Gastroesophageal sphincter (tissue), 3 donors: ENCODE data around the gene EXOC3L1.

Experiments
- POLR2A ChIP-seq, 2 donors: fragments of 450-650 bp; IDR thresholded peaks; one replicate each; pipeline ENCODE4 v1.6.1; 2017; ENCODE audit warnings: antibody characterized with exemption in 2 of 2, mild to moderate bottlenecking in 2 of 2, moderate library complexity in 1 of 2
- POLR2AphosphoS5 ChIP-seq: sonication (generic); formaldehyde crosslinking; IDR thresholded peaks from one replicate; pipeline ENCODE4 v1.6.1; 2017; ENCODE audit warnings: antibody characterized with exemption
- TF ChIP-seq, protein P1 (sequence below), 4 experiments: fragments of 200-600 bp in 2 of 4; fragments of 450-650 bp in 2 of 4; sonication (generic) in 1 of 4; IDR thresholded peaks; one replicate each; pipeline ENCODE4 v1.5.1; 2017 to 2019; ENCODE audit warnings: antibody characterized with exemption in 4 of 4, mild to moderate bottlenecking in 2 of 4, moderate library complexity in 2 of 4

DNA sequence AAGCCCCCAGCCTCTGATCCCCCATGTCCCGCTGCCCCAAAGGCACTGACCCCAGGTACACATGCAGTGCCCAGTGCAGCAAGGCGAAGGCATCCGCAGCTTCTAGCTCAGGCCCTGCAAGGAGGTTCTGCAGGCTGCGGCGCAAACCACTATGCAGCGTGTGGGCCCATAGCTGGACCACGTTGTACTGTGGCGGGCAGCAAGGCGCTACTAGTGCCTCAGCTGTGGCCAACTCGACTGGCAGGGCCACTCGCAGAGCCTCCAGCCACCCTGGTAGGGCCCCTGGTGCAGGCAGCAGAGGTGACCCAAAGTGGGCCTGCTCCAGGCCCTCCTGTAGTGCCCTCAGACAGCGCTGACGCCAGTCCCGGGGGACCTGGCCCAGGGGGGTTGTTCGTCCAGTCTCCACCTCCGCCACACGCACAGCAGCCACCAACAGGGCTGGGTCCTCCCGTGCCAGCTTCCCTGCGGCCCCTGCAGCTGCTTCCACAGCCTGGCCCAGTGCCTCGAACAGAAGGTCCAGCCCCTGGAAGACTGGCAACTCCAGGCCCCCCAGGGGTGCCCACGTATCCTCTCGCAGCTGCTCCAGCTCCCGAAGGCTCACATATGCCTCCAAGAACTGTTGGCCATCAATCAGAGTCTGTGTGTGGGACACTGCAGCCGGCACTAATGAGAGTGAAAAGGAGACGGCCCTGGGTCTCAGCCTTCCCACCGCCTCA is 2.6 kb downstream of the EXOC3L1 start:
- TF ChIP-seq, protein P1, sequence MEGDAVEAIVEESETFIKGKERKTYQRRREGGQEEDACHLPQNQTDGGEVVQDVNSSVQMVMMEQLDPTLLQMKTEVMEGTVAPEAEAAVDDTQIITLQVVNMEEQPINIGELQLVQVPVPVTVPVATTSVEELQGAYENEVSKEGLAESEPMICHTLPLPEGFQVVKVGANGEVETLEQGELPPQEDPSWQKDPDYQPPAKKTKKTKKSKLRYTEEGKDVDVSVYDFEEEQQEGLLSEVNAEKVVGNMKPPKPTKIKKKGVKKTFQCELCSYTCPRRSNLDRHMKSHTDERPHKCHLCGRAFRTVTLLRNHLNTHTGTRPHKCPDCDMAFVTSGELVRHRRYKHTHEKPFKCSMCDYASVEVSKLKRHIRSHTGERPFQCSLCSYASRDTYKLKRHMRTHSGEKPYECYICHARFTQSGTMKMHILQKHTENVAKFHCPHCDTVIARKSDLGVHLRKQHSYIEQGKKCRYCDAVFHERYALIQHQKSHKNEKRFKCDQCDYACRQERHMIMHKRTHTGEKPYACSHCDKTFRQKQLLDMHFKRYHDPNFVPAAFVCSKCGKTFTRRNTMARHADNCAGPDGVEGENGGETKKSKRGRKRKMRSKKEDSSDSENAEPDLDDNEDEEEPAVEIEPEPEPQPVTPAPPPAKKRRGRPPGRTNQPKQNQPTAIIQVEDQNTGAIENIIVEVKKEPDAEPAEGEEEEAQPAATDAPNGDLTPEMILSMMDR (IDR thresholded peaks at IDR 0.05): no peak
- no peak for TF ChIP-seq POLR2AphosphoS5
- no peak for TF ChIP-seq POLR2A (IDR thresholded peaks at IDR 0.05)
